IPS-15b (cell line): ENCODE results near the gene KCNA5.

Source experiments
- H3K27me3 ChIP-seq: one replicate; pipeline ENCODE4 v1.6.1; 2013; ENCODE audit warnings: low read length; ENCODE audit not compliant: control insufficient read depth, insufficient read depth
- H3K36me3 ChIP-seq: one replicate; pipeline ENCODE4 v1.6.1; 2013; ENCODE audit warnings: low read length; ENCODE audit not compliant: control insufficient read depth, insufficient read depth
- H3K4me1 ChIP-seq: one replicate; pipeline ENCODE4 v1.6.1; 2013; ENCODE audit warnings: mild to moderate bottlenecking, low read length; ENCODE audit not compliant: control insufficient read depth, insufficient read depth
- H3K4me3 ChIP-seq: one replicate; pipeline ENCODE4 v1.5.1; 2013; ENCODE audit warnings: low read depth, low read length
- H3K9ac ChIP-seq: one replicate; pipeline ENCODE4 v1.6.1; 2013; ENCODE audit warnings: low read depth, mild to moderate bottlenecking, low read length
- H3K9me3 ChIP-seq: one replicate; pipeline ENCODE4 v1.6.1; 2013; ENCODE audit warnings: mild to moderate bottlenecking, low read length; ENCODE audit not compliant: control insufficient read depth, insufficient read depth

The KCNA5 gene

DNA sequence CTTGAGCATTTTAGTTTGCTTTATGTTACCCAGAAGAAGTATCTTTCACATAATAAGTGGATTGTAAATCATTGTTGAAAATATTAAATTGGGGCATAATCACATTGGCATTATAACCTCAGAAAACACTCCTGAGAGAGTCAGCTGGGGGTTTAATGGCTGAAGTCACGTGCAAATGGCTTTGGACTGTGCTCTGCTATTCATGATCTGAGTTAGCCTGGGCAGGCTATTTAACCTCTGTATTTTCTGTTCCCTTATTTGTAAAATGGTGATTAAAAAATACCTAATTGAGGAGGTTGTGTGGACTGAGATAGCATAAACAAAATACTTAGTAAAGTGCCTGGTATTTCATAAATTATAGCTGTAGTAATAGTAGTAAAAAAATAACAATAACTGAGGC, 24.9 kb downstream of the KCNA5 start:
- Histone ChIP-seq H3K9ac (no peak overlapping the region), H3K27me3 (peaks cover 4% of the 10 kb centered on the region), H3K4me1 (no peaks in the 10 kb centered on the region), H3K9me3 (no peaks in the 10 kb centered on the region), H3K36me3 (no peaks in the 10 kb centered on the region), H3K4me3 (no peak overlapping the region)

- Histone ChIP-seq H3K36me3 (no peaks in the 10 kb centered on the region), H3K9me3 (no peaks in the 10 kb centered on the region), H3K27me3 (no peaks in the 10 kb centered on the region), H3K4me3 (no peak overlapping the region), H3K4me1 (peaks cover 5% of the 10 kb centered on the region), H3K9ac (no peak overlapping the region)
Observed at GRCh38 chr12:5070090-5070489, 26.4 kb downstream of the KCNA5 start.

DNA sequence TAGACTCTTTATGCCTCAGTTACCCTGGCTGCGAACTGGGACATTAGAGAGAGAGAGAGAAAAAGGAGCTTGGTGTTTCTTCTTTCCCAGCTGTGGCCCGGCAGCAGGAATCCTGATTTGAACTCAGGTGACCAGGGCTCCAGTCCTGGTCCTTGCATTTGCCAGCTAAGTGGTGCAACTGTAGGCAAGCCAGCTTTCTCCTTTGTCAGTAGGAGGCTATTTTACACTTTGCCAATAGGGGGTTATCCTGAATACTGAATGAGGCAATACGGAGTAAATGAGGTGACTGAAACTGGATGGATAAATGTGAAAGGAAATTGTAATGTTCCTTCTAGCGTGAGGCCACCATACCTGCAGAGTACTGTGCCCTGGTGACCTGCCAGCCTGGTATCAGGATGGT, 27.8 kb downstream of the KCNA5 start:
- no peak overlapping the region for H3K9ac ChIP-seq
- H3K27me3 ChIP-seq = no peaks in the 10 kb centered on the region
- H3K4me3 ChIP-seq = no peak overlapping the region
- peaks cover 5% of the 10 kb centered on the region for H3K4me1 ChIP-seq
- no peaks in the 10 kb centered on the region for H3K36me3 ChIP-seq
- no peaks in the 10 kb centered on the region for H3K9me3 ChIP-seq

- H3K4me1 ChIP-seq = peaks cover 5% of the 10 kb centered on the region
- no peaks in the 10 kb centered on the region for H3K36me3 ChIP-seq
- H3K9me3 ChIP-seq = no peaks in the 10 kb centered on the region
- H3K9ac ChIP-seq = no peak overlapping the region
- no peaks in the 10 kb centered on the region for H3K27me3 ChIP-seq
- H3K4me3 ChIP-seq = no peak overlapping the region
Observed at GRCh38 chr12:5072311-5072710, 28.6 kb downstream of the KCNA5 start.

DNA sequence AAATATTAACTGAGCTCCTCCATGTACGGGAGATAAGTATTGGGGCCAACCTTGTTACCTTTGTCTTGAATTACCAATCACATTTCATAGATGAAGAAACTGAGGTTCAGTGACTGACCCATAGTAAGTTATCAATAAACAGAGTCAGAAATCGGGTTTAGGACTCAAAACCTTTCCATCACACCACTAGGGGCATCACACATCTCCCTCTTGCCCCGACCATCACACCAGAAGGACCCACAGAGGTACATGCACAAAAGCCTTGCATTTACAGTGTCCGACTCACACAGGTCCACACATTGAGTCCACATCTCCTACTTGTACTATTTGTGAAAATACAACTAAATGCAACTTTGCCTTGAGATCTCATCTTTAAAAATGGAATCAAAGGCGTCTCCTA, 29.4 kb downstream of the KCNA5 start:
- Histone ChIP-seq H3K4me1 (peaks cover 5% of the 10 kb centered on the region), H3K9ac (no peak overlapping the region), H3K4me3 (no peak overlapping the region), H3K27me3 (no peaks in the 10 kb centered on the region), H3K36me3 (no peaks in the 10 kb centered on the region), H3K9me3 (no peaks in the 10 kb centered on the region)

GRCh38 chr12:5073853-5074252, 30.2 kb downstream of the KCNA5 start:
- Histone ChIP-seq H3K4me3 (no peak overlapping the region), H3K27me3 (no peaks in the 10 kb centered on the region), H3K9ac (no peak overlapping the region), H3K9me3 (no peaks in the 10 kb centered on the region), H3K36me3 (no peaks in the 10 kb centered on the region), H3K4me1 (peaks cover 5% of the 10 kb centered on the region)

- H3K27me3 ChIP-seq = no peaks in the 10 kb centered on the region
- H3K9me3 ChIP-seq = no peaks in the 10 kb centered on the region
- H3K4me3 ChIP-seq = no peak overlapping the region
- no peaks in the 10 kb centered on the region for H3K36me3 ChIP-seq
- peaks cover 5% of the 10 kb centered on the region for H3K4me1 ChIP-seq
- no peak overlapping the region for H3K9ac ChIP-seq
Observed at GRCh38 chr12:5076761-5077160, 33.1 kb downstream of the KCNA5 start.

DNA sequence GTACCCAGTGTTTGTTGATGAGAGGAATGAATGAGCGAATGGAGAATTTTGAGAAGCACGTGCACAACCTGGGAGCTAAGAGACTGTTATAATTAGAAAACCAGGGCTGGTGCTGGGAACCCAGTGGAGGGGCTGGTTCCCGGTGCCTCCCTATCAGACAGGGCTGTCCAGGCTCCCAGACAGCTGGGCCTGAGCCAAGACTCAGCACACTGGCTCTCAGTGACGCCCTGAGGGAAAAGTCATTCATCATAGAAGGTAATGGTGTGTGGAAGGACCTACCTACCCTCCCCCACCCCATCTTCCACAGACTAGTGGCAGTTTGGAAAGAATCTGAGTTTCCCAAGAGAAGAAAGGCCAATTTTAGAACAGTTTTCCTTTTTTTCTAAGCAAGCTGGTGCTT, 34.7 kb downstream of the KCNA5 start:
- Histone ChIP-seq H3K4me3 (no peak overlapping the region), H3K9ac (no peak overlapping the region), H3K27me3 (no peaks in the 10 kb centered on the region), H3K4me1 (peaks cover 5% of the 10 kb centered on the region), H3K9me3 (no peaks in the 10 kb centered on the region), H3K36me3 (no peaks in the 10 kb centered on the region)

- Histone ChIP-seq H3K4me3 (no peak overlapping the region), H3K9ac (no peak overlapping the region), H3K4me1 (no peaks in the 10 kb centered on the region), H3K36me3 (no peaks in the 10 kb centered on the region), H3K9me3 (no peaks in the 10 kb centered on the region), H3K27me3 (no peaks in the 10 kb centered on the region)
Observed at GRCh38 chr12:5081016-5081415, 37.3 kb downstream of the KCNA5 start.

- Histone ChIP-seq H3K4me1 (no peaks in the 10 kb centered on the region), H3K4me3 (no peak overlapping the region), H3K27me3 (peaks cover 2% of the 10 kb centered on the region), H3K36me3 (no peaks in the 10 kb centered on the region), H3K9me3 (no peaks in the 10 kb centered on the region), H3K9ac (no peak overlapping the region)
Observed at GRCh38 chr12:5083955-5084849, 40.5 kb downstream of the KCNA5 start.

DNA sequence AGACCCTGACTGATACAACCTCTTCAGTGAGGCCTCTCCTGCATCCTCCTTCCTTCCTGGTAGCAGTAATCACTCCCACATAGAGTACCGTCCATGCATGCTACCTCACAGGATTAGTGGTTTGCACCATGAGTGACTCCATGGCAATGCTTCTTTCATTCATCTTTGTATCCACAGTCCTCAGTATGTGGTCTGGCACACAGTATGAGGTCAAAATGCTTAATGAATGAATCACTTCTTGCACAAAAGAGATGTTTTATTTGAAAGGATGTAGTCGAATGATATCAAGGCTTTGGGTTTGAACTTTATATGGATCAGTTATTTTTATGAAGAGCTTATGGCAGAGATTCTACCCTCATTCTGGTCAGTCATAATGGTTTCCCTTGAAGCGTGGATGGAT, 42.2 kb downstream of the KCNA5 start:
- H3K9ac ChIP-seq = no peak overlapping the region
- no peak overlapping the region for H3K4me3 ChIP-seq
- no peaks in the 10 kb centered on the region for H3K9me3 ChIP-seq
- H3K36me3 ChIP-seq = no peaks in the 10 kb centered on the region
- H3K4me1 ChIP-seq = no peaks in the 10 kb centered on the region
- H3K27me3 ChIP-seq = peaks cover 2% of the 10 kb centered on the region

GRCh38 chr12:5087831-5088554, 44.3 kb downstream of the KCNA5 start:
- no peaks in the 10 kb centered on the region for H3K36me3 ChIP-seq
- peaks cover 2% of the 10 kb centered on the region for H3K27me3 ChIP-seq
- no peaks in the 10 kb centered on the region for H3K9me3 ChIP-seq
- H3K4me1 ChIP-seq = no peaks in the 10 kb centered on the region
- no peak overlapping the region for H3K9ac ChIP-seq
- H3K4me3 ChIP-seq = no peak overlapping the region
